Body of pancreas (tissue), 4 donors: Measurements from ENCODE around the gene USP12.

ENCODE experiments used
- POLR2A ChIP-seq, 3 donors: fragments of 450-650 bp; IDR thresholded peaks; one replicate each; pipeline ENCODE4 v1.6.1; 2016; ENCODE audit warnings: antibody characterized with exemption in 3 of 3, mild to moderate bottlenecking in 2 of 3
- TF ChIP-seq, protein P1 (sequence below), 7 experiments: fragments of 450-650 bp in 4 of 7; fragments of 200-600 bp in 3 of 7; sonication (generic) in 3 of 7; IDR thresholded peaks; one replicate each; pipeline ENCODE4 v1.5.1; 2016 to 2019; ENCODE audit warnings: antibody characterized with exemption in 7 of 7

DNA sequence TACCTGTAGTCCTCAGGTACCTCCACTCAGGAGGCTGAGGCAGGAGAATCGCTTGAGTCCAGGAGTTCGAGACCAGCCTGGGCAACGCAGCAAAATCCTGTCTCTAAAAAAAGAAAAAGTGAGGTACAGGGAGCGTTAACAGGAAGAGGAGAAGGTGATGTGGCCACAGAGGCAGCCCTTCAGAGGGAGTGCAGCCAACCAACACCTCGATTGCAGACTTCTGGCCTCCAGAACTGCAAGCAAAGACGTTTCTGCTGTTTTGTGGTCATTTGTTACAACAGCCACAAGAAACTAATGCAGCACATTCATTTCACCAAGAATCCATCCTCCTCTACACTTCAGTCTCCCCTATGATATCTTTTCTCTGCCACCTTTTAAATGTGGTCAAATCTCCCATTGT lies 145.2 kb downstream of the USP12 start:
- TF ChIP-seq, protein P1, sequence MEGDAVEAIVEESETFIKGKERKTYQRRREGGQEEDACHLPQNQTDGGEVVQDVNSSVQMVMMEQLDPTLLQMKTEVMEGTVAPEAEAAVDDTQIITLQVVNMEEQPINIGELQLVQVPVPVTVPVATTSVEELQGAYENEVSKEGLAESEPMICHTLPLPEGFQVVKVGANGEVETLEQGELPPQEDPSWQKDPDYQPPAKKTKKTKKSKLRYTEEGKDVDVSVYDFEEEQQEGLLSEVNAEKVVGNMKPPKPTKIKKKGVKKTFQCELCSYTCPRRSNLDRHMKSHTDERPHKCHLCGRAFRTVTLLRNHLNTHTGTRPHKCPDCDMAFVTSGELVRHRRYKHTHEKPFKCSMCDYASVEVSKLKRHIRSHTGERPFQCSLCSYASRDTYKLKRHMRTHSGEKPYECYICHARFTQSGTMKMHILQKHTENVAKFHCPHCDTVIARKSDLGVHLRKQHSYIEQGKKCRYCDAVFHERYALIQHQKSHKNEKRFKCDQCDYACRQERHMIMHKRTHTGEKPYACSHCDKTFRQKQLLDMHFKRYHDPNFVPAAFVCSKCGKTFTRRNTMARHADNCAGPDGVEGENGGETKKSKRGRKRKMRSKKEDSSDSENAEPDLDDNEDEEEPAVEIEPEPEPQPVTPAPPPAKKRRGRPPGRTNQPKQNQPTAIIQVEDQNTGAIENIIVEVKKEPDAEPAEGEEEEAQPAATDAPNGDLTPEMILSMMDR (IDR thresholded peaks at IDR 0.05), result no peak
- TF ChIP-seq POLR2A (IDR thresholded peaks at IDR 0.05), result no peak
